Liver (tissue), 9 donors: ENCODE measurements around the gene BCL10. TPM values are rescaled to one million over a fixed set of nuclear protein-coding genes. Genes with fewer than 3 reads are reported as not detected.

Source experiments
- DNase-seq: peaks from one replicate; pipeline ENCODE4 v3.0.0-alpha.2; 2017; ENCODE audit warnings: low spot score
- H3K27ac ChIP-seq, 2 donors: one replicate each; pipeline ENCODE4 v1.7.0; 2013; ENCODE audit warnings: inconsistent platforms in 2 of 2, low read length in 2 of 2, control low read depth in 1 of 2, low read depth in 1 of 2, mild to moderate bottlenecking in 1 of 2
- H3K27me3 ChIP-seq, 4 donors: one replicate each; pipeline versions ENCODE4 v1.6.1 to v1.7.0; 2013; ENCODE audit warnings: low read length in 3 of 4, inconsistent platforms in 1 of 4, mild to moderate bottlenecking in 1 of 4, moderate library complexity in 1 of 4; ENCODE audit not compliant: control insufficient read depth in 4 of 4, insufficient read depth in 4 of 4
- H3K36me3 ChIP-seq, 4 donors: one replicate each; pipeline versions ENCODE4 v1.6.1 to v1.7.0; 2013; ENCODE audit warnings: low read length in 3 of 4, mild to moderate bottlenecking in 3 of 4, low read depth in 1 of 4, moderate library complexity in 1 of 4; ENCODE audit not compliant: control insufficient read depth in 4 of 4, insufficient read depth in 3 of 4
- H3K4me1 ChIP-seq, 4 donors: one replicate each; pipeline versions ENCODE4 v1.6.1 to v1.7.0; 2013; ENCODE audit warnings: low read length in 3 of 4, mild to moderate bottlenecking in 3 of 4, moderate library complexity in 1 of 4; ENCODE audit not compliant: control insufficient read depth in 4 of 4, insufficient read depth in 4 of 4
- H3K4me3 ChIP-seq, 3 donors: one replicate each; pipeline versions ENCODE4 v1.6.1 to v1.7.0; 2013; ENCODE audit warnings: low read length in 3 of 3, control low read depth in 1 of 3, low read depth in 1 of 3, mild to moderate bottlenecking in 1 of 3
- H3K9ac ChIP-seq, 2 donors: one replicate each; pipeline ENCODE4 v1.7.0; 2013; ENCODE audit warnings: low read length in 2 of 2, mild to moderate bottlenecking in 2 of 2, moderate library complexity in 2 of 2, control low read depth in 1 of 2, low read depth in 1 of 2
- H3K9me3 ChIP-seq, 4 donors: one replicate each; pipeline versions ENCODE4 v1.6.1 to v1.7.0; 2013; ENCODE audit warnings: low read length in 3 of 4; ENCODE audit not compliant: control insufficient read depth in 4 of 4
- ATF3 ChIP-seq: IDR thresholded peaks from 2 replicates; pipeline ENCODE4 v1.6.1; 2016; ENCODE audit warnings: antibody characterized with exemption
- CTCF ChIP-seq: fragments of 150-350 bp; IDR thresholded peaks from 2 replicates; pipeline ENCODE4 v1.5.1; 2017; ENCODE audit warnings: improper control_type of control experiment, low read depth, low read length; ENCODE audit not compliant: missing input control
- EGR1 ChIP-seq, 2 donors: IDR thresholded peaks; 2 replicates each; pipeline ENCODE4 v1.6.1; 2016 to 2018; ENCODE audit warnings: antibody characterized with exemption in 2 of 2, low read depth in 2 of 2
- FOXA1 ChIP-seq: IDR thresholded peaks from 2 replicates; pipeline ENCODE4 v1.6.1; 2016; ENCODE audit warnings: antibody characterized with exemption
- FOXA2 ChIP-seq: IDR thresholded peaks from 2 replicates; pipeline ENCODE4 v1.6.1; 2016; ENCODE audit warnings: antibody characterized with exemption
- GABPA ChIP-seq, 2 donors: IDR thresholded peaks in 1 of 2; conservative IDR thresholded peaks in 1 of 2; 2 replicates each; pipeline ENCODE4 v1.6.1; 2016; ENCODE audit warnings: antibody characterized with exemption in 2 of 2, mild to moderate bottlenecking in 1 of 2, moderate library complexity in 1 of 2
- HNF4A ChIP-seq, 2 donors: conservative IDR thresholded peaks; 2 replicates each; pipeline ENCODE4 v1.6.1; 2016; ENCODE audit warnings: antibody characterized with exemption in 2 of 2, mild to moderate bottlenecking in 2 of 2
- HNF4G ChIP-seq: IDR thresholded peaks from 2 replicates; pipeline ENCODE4 v1.6.1; 2016; ENCODE audit warnings: antibody characterized with exemption
- JUND ChIP-seq, 2 donors: IDR thresholded peaks; 2 replicates each; pipeline ENCODE4 v1.6.1; 2016; ENCODE audit warnings: antibody characterized with exemption in 2 of 2
- MAX ChIP-seq: IDR thresholded peaks from 2 replicates; pipeline ENCODE4 v1.6.1; 2016; ENCODE audit warnings: antibody characterized with exemption
- NR2F2 ChIP-seq: IDR thresholded peaks from 2 replicates; pipeline ENCODE4 v1.6.1; 2016; ENCODE audit warnings: antibody characterized with exemption
- RAD21 ChIP-seq, 2 donors: IDR thresholded peaks; 2 replicates each; pipeline ENCODE4 v1.6.1; 2016; ENCODE audit warnings: antibody characterized with exemption in 2 of 2, mild to moderate bottlenecking in 2 of 2
- REST ChIP-seq: IDR thresholded peaks from 2 replicates; pipeline ENCODE4 v1.6.1; 2016; ENCODE audit warnings: antibody characterized with exemption, mild to moderate bottlenecking
- RXRA ChIP-seq, 2 donors: IDR thresholded peaks; 2 replicates each; pipeline ENCODE4 v1.6.1; 2017 to 2018; ENCODE audit warnings: antibody characterized with exemption in 2 of 2, mild to moderate bottlenecking in 1 of 2
- SP1 ChIP-seq: IDR thresholded peaks from 2 replicates; pipeline ENCODE4 v1.6.1; 2018; ENCODE audit warnings: antibody characterized with exemption, mild to moderate bottlenecking
- TAF1 ChIP-seq: conservative IDR thresholded peaks from 2 replicates; pipeline ENCODE4 v1.6.1; 2016; ENCODE audit warnings: antibody characterized with exemption, mild to moderate bottlenecking
- YY1 ChIP-seq: IDR thresholded peaks from 2 replicates; pipeline ENCODE4 v1.6.1; 2016; ENCODE audit warnings: antibody characterized with exemption, mild to moderate bottlenecking
- ZBTB33 ChIP-seq: IDR thresholded peaks from 2 replicates; pipeline ENCODE4 v1.6.1; 2016; ENCODE audit warnings: antibody characterized with exemption
- WGBS: extraction: QIAGEN DNeasy Blood & Tissue Kit; methylation state at CpG from one replicate; pipeline ENCODE4 v1.1.7; 2013; 5-methylcytosine and 5-hydroxymethylcytosine counted together
- polyA plus RNA-seq, 2 donors: library from polyadenylated mRNA; stranded (reverse) in 1 of 2; unstranded in 1 of 2; fragments of 200-250 nt in 1 of 2; fragments of >200 nt in 1 of 2; fragmentation: Nextera tagmentation in 1 of 2; extraction: Ambion mirVana in 1 of 2; gene quantifications; one replicate each; pipeline versions ENCODE4 v1.2.1 to v1.2.3, GENCODE V29; 2013 to 2015
- total RNA-seq, 2 donors: library from RNA; depleted of rRNA; stranded (reverse); fragments of >200 nt; gene quantifications; one replicate each; pipeline ENCODE4 v1.2.3, GENCODE V29; 2014
- donor health status: healthy.
- donor health status: healthy.
- donor health status: healthy.
- donor health status: healthy.
- donor health status: healthy.

The BCL10 gene
- total and polyA plus RNA-seq, 4 donors: 3.1 to 8.9 (median 7.5) TPM

GRCh38 chr1:85268801-85269585 is 7.4 kb downstream of the BCL10 start:
- H3K4me1 ChIP-seq: peaks cover 11 to 33% (median 17%) of the 10 kb centered on the region in 4 donors
- no peaks in the 10 kb centered on the region for H3K9me3 ChIP-seq
- DNase-seq: no peak
- WGBS: 52% methylated on average over 5 of the region's 5 CpGs
- no peak overlapping the region for H3K27ac ChIP-seq
- no peak overlapping the region for H3K9ac ChIP-seq
- no peaks in the 10 kb centered on the region for H3K27me3 ChIP-seq
- TF ChIP-seq RXRA (IDR thresholded peaks at IDR 0.05) (peak; percentile 43 to 51), FOXA2 (peak; percentile 12), SP1 (peak; percentile 68), CTCF (no peak), MAX (no peak), NR2F2 (no peak), ATF3 (no peak), HNF4A (conservative IDR thresholded peaks at IDR 0.05) (peak in 1 of 2 donors; percentile 5), TAF1 (no peak), FOXA1 (peak; percentile 17), JUND (IDR thresholded peaks at IDR 0.05) (no peak), GABPA (IDR thresholded peaks at IDR 0.05 in 1 of 2, conservative IDR thresholded peaks at IDR 0.05 in 1 of 2) (no peak), YY1 (peak; percentile 9), REST (peak; percentile 76), RAD21 (IDR thresholded peaks at IDR 0.05) (no peak), ZBTB33 (no peak), HNF4G (no peak), EGR1 (IDR thresholded peaks at IDR 0.05; ENCODE audit: low read depth in 2 of 2) (no peak)
- H3K4me3 ChIP-seq: no peak overlapping the region
- peaks cover 2 to 28% (median 18%) of the 10 kb centered on the region in 4 donors for H3K36me3 ChIP-seq
